ENCODE measurements around the gene HOXB2. TPM values are rescaled to one million over a fixed set of nuclear protein-coding genes. Genes with fewer than 3 reads are reported as not detected.

HOXB2 gene
- total RNA-seq, 2 donors from 2014 or later: 4.1 to 9.5 TPM

- Histone ChIP-seq H3K27me3 (replicated peaks; ENCODE audit: insufficient read depth) (no peaks in the 10 kb centered on the region), H3K4me3 (no peak overlapping the region), H3K4me1 (replicated peaks) (no peaks in the 10 kb centered on the region), H3K27ac (peak overlapping the region in 1 of 2 donors; percentile 87), H3K36me3 (no peaks in the 10 kb centered on the region), H3K9me3 (no peaks in the 10 kb centered on the region)
- no peak for DNase-seq (ENCODE audit: low spot score)
- WGBS: 95% methylated on average over 1 of the region's 1 CpG
- intact Hi-C loops (cut with DNase I): no loop called here
- TF ChIP-seq CTCF (IDR thresholded peaks at IDR 0.05) (no peak), POLR2AphosphoS5 (IDR thresholded peaks at IDR 0.05) (no peak)
Measured at GRCh38 chr17:48545539-48545938, 630 bp upstream of the HOXB2 start.

DNA sequence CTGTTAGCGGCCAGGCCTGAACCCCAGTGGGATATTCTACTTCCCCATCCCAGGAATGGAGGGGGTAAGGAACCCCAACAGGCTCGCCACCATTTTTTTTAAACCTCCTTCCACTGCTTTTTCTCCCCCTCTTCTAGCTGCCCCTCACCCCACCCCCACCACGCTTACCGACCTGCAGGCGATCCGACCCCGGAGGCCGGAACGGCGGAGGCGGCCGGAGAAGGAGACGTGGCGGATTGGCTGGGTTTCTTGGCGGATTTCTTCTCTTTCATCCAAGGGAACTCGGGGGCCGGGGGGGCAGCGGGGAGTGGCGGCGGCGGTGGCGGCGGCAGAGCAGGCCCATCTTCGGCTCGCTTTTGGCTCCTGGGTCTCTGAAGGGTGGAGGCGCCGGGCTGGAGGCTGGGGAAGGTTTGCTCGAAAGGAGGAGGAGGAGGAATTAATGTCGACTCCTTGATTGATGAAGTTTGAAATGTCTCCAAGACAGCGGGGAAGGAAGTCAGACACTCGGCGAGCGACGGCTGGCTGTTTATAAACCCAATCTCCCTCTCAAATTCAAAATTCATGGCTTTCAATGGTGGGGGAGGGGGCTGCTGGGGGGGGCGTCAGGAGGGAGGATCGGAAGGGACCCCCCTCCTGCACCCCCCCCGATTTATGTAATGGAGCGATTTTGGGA is 424 bp downstream of the HOXB2 start:
- intact Hi-C loops (cut with DNase I): no loop called here
- TF ChIP-seq CTCF (IDR thresholded peaks at IDR 0.05) (no peak), POLR2AphosphoS5 (IDR thresholded peaks at IDR 0.05) (no peak), POLR2A (IDR thresholded peaks at IDR 0.05) (no peak)
- DNase-seq (ENCODE audit: low spot score): peak; percentile 16

GRCh38 chr17:48543854-48544348 is 1.0 kb downstream of the HOXB2 start:
- peak overlapping the region; percentile 83 to 87 for H3K27ac ChIP-seq
- 32% methylated on average over 20 of the region's 20 CpGs for WGBS
- peak overlapping the region; percentile 40 to 41 for H3K4me3 ChIP-seq
- no peaks in the 10 kb centered on the region for H3K27me3 ChIP-seq (replicated peaks; ENCODE audit: insufficient read depth)
- intact Hi-C loops (cut with DNase I): no loop called here
- H3K9me3 ChIP-seq: no peaks in the 10 kb centered on the region
- no peak for DNase-seq (ENCODE audit: low spot score)
- H3K36me3 ChIP-seq: no peaks in the 10 kb centered on the region
- H3K4me1 ChIP-seq (replicated peaks): no peaks in the 10 kb centered on the region
- TF ChIP-seq POLR2A (IDR thresholded peaks at IDR 0.05) (no peak), POLR2AphosphoS5 (IDR thresholded peaks at IDR 0.05) (no peak), CTCF (IDR thresholded peaks at IDR 0.05) (no peak)

More for the DNA sequence above, 424 bp downstream of the HOXB2 start:
- Histone ChIP-seq H3K27ac (peak overlapping the region; percentile 83 to 87), H3K4me1 (replicated peaks) (no peaks in the 10 kb centered on the region), H3K9me3 (no peaks in the 10 kb centered on the region), H3K27me3 (replicated peaks; ENCODE audit: insufficient read depth) (no peaks in the 10 kb centered on the region), H3K4me3 (peak overlapping the region; percentile 40 to 41), H3K36me3 (no peaks in the 10 kb centered on the region)
- WGBS: 9% methylated on average over 37 of the region's 38 CpGs

- WGBS: 2% methylated on average over 48 of the region's 72 CpGs
- intact Hi-C loops (cut with DNase I): no loop called here
- no peaks in the 10 kb centered on the region for H3K27me3 ChIP-seq (replicated peaks; ENCODE audit: insufficient read depth)
Measured at GRCh38 chr17:48543107-48543853, 1.6 kb downstream of the HOXB2 start.

More at GRCh38 chr17:48543107-48543853, 1.6 kb downstream of the HOXB2 start:
- H3K9me3 ChIP-seq: no peaks in the 10 kb centered on the region
- DNase-seq (ENCODE audit: low spot score): no peak
- H3K4me1 ChIP-seq (replicated peaks): no peaks in the 10 kb centered on the region
- no peaks in the 10 kb centered on the region for H3K36me3 ChIP-seq
- peak overlapping the region; percentile 83 to 87 for H3K27ac ChIP-seq
- peak overlapping the region; percentile 40 to 41 for H3K4me3 ChIP-seq
- TF ChIP-seq CTCF (IDR thresholded peaks at IDR 0.05) (peak in 2 of 4 experiments; percentile 22 to 40), POLR2A (IDR thresholded peaks at IDR 0.05) (peak; percentile 8), POLR2AphosphoS5 (IDR thresholded peaks at IDR 0.05) (no peak)

All from prostate gland (tissue), 2 donors.